Measurements from ENCODE around the gene TMEM253. TPM values are rescaled to one million over a fixed set of nuclear protein-coding genes. Genes with fewer than 3 reads are reported as not detected.

The TMEM253 gene
- polyA plus RNA-seq, 1 of the 3 experiments (the other 2 are of a cell fraction) = 0.82 TPM

- Histone ChIP-seq H3K9ac (no peak overlapping the region), H3K4me1 (ENCODE audit: control insufficient read depth in 1 of 2, insufficient read depth in 2 of 2, low read depth in 1 of 2, low read length in 1 of 2) (peaks cover 17 to 21% of the 10 kb centered on the region in 2 experiments), H3K79me2 (ENCODE audit: insufficient read depth) (peaks cover 21% of the 10 kb centered on the region; the same call in 1 of the 2 replicates), H3K27ac (ENCODE audit: low read depth in 2 of 2, low read length in 1 of 2) (no peak overlapping the region), H3K4me3 (ENCODE audit: low read depth in 2 of 2, low read length in 1 of 2) (no peak overlapping the region), H2AFZ (ENCODE audit: low read depth) (no peak overlapping the region), H3K9me3 (no peaks in the 10 kb centered on the region), H3K27me3 (ENCODE audit: insufficient read depth) (no peaks in the 10 kb centered on the region), H3K9me2 (no peaks in the 10 kb centered on the region), H3F3A (replicated peaks; ENCODE audit: insufficient read depth) (peaks cover 26% of the 10 kb centered on the region), H3K4me2 (no peak overlapping the region), H4K20me1 (ENCODE audit: insufficient read depth) (no peaks in the 10 kb centered on the region), H3K36me3 (replicated peaks in 1 of 2; ENCODE audit: control insufficient read depth in 1 of 2, insufficient read depth in 2 of 2, low read length in 1 of 2) (no peaks in the 10 kb centered on the region)
- no peak for DNase-seq
- CTCF ChIA-PET = interaction anchor here (0.7 to 13.2 kb wide), 9 partner anchors 19 to 106 kb away, joined by 3 to 296 read pairs (median 14); partner anchors contain the start of genes TMEM253 and ZNF219
- POLR2A ChIA-PET = no interaction called here
- WGBS (ENCODE audit: low lambda C conversion rate) = 72% methylated on average over 7 of the region's 7 CpGs
- TF ChIP-seq, protein P1, sequence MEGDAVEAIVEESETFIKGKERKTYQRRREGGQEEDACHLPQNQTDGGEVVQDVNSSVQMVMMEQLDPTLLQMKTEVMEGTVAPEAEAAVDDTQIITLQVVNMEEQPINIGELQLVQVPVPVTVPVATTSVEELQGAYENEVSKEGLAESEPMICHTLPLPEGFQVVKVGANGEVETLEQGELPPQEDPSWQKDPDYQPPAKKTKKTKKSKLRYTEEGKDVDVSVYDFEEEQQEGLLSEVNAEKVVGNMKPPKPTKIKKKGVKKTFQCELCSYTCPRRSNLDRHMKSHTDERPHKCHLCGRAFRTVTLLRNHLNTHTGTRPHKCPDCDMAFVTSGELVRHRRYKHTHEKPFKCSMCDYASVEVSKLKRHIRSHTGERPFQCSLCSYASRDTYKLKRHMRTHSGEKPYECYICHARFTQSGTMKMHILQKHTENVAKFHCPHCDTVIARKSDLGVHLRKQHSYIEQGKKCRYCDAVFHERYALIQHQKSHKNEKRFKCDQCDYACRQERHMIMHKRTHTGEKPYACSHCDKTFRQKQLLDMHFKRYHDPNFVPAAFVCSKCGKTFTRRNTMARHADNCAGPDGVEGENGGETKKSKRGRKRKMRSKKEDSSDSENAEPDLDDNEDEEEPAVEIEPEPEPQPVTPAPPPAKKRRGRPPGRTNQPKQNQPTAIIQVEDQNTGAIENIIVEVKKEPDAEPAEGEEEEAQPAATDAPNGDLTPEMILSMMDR (IDR thresholded peaks at IDR 0.05) = peak; percentile 33; the same call in 1 of the 2 replicates
- TF ChIP-seq, protein P2, sequence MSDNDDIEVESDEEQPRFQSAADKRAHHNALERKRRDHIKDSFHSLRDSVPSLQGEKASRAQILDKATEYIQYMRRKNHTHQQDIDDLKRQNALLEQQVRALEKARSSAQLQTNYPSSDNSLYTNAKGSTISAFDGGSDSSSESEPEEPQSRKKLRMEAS (IDR thresholded peaks at IDR 0.05; ENCODE audit: low read depth) = no peak
- TF ChIP-seq RAD21 (IDR thresholded peaks at IDR 0.05; ENCODE audit: low read length) (peak; percentile 49), SMC3 (IDR thresholded peaks at IDR 0.05; ENCODE audit: low read depth, low read length) (0 out of 2 replicates have a peak, but pooled peaks have one; percentile 23)
Observed at GRCh38 chr14:21066882-21067502, 33.9 kb upstream of the TMEM253 start.

DNA sequence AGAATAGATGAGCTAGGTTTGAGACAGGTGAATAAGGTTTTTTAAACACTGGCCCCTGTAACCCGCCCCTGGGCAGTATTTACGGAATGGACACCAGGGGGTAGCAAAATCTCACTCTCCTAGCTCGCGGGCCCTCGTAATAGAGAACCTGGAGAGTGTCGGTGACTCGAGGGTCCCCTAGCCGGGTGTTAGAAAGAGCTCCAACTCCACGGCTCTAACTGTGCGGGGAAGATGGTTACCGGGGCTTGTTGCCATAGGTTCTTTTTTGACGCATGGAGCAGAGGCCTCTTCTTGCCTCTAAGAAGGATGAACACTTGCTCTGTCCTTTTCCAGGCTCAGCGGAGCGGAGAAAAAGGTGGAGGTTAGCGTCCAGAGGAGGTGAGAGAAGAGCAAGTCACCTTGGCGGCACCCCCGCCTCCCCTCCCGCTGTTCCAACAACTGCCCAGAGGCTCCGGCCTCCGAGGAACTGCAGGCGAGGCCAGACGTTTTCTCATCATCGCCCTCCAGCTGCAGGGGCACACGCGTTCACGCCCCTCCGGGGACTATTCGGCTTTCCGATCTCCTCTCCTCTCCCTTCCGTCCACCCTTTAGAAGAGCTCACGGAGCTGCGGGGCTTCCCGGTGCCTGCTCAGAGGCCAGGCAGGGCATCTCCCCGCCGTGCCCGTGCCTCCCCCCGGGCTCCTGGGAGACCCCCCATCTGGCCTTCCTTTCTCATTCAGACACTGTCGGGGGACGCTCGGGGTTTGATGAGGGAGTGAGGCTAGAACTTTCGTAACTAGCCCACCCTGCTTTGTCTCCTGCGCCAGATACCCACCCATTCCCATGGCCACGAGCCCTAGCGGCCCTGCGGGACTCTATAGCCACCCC lies 32.1 kb upstream of the TMEM253 start:
- H2AFZ ChIP-seq (ENCODE audit: low read depth) = peak overlapping the region; percentile 87
- peak overlapping the region; percentile 81 to 89 for H3K4me3 ChIP-seq (ENCODE audit: low read depth in 2 of 2, low read length in 1 of 2)
- TF ChIP-seq, protein P1 (IDR thresholded peaks at IDR 0.05) = peak; percentile 69
- TF ChIP-seq, protein P3, sequence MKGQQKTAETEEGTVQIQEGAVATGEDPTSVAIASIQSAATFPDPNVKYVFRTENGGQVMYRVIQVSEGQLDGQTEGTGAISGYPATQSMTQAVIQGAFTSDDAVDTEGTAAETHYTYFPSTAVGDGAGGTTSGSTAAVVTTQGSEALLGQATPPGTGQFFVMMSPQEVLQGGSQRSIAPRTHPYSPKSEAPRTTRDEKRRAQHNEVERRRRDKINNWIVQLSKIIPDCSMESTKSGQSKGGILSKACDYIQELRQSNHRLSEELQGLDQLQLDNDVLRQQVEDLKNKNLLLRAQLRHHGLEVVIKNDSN (IDR thresholded peaks at IDR 0.05; ENCODE audit: borderline replicate concordance, low read depth) = no peak
- no peak for TF ChIP-seq JUND (IDR thresholded peaks at IDR 0.05)
- TF ChIP-seq RCOR1 (IDR thresholded peaks at IDR 0.05; ENCODE audit: low read length) = no peak
- TF ChIP-seq SMC3 (IDR thresholded peaks at IDR 0.05; ENCODE audit: low read depth, low read length) = peak; percentile 62
- peak; percentile 74 for TF ChIP-seq RAD21 (IDR thresholded peaks at IDR 0.05; ENCODE audit: low read length)
- 0 out of 2 replicates have a peak, but pooled peaks have one; percentile 11 for TF ChIP-seq NRF1 (IDR thresholded peaks at IDR 0.05; ENCODE audit: low read depth, low read length)
- peaks cover 7 to 13% of the 10 kb centered on the region in 2 experiments for H3K36me3 ChIP-seq (replicated peaks in 1 of 2; ENCODE audit: control insufficient read depth in 1 of 2, insufficient read depth in 2 of 2, low read length in 1 of 2)
- H3K9me3 ChIP-seq = no peaks in the 10 kb centered on the region
- peaks cover 31% of the 10 kb centered on the region for H3F3A ChIP-seq (replicated peaks; ENCODE audit: insufficient read depth)
- H3K9ac ChIP-seq = peak overlapping the region; percentile 93
- 43% methylated on average over 40 of the region's 45 CpGs for WGBS (ENCODE audit: low lambda C conversion rate)
- H3K27me3 ChIP-seq (ENCODE audit: insufficient read depth) = no peaks in the 10 kb centered on the region
- peaks cover 39% of the 10 kb centered on the region for H3K79me2 ChIP-seq (ENCODE audit: insufficient read depth)
- DNase-seq = peak; percentile 67
- ChIA-PET CTCF (interaction anchor here (0.6 to 13.2 kb wide), 22 partner anchors 11 to 68 kb away, joined by 3 to 296 read pairs (median 6); partner anchors contain the start of genes TMEM253 and ZNF219), POLR2A (interaction anchor here (0.6 to 1.5 kb wide), 3 partner anchors 24 to 54 kb away, joined by 3 to 7 read pairs (median 3); no protein-coding TSS in a partner anchor)
- H3K4me1 ChIP-seq (ENCODE audit: control insufficient read depth in 1 of 2, insufficient read depth in 2 of 2, low read depth in 1 of 2, low read length in 1 of 2) = peaks cover 25 to 26% of the 10 kb centered on the region in 2 experiments
- H3K4me2 ChIP-seq = peak overlapping the region; percentile 95
- H3K27ac ChIP-seq (ENCODE audit: low read depth in 2 of 2, low read length in 1 of 2) = peak overlapping the region; percentile 98 to 99
- no peaks in the 10 kb centered on the region for H3K9me2 ChIP-seq
- no peaks in the 10 kb centered on the region for H4K20me1 ChIP-seq (ENCODE audit: insufficient read depth)
